ENCODE results near the gene TAS2R41. TPM values are rescaled to one million over a fixed set of nuclear protein-coding genes. Genes with fewer than 3 reads are reported as not detected.

Gene TAS2R41
- total RNA-seq, 1 experiment from 2014 or later = not detected

- Mint-ChIP-seq H3K9me3 (no peaks in the 10 kb centered on the region), H3K4me3 (no peak overlapping the region), H3K27ac (no peak overlapping the region), H3K36me3 (ENCODE audit: insufficient read depth in 1 of 3, low read depth in 3 of 3) (no peaks in the 10 kb centered on the region), H3K4me1 (no peaks in the 10 kb centered on the region), H3K27me3 (ENCODE audit: low read depth) (no peaks in the 10 kb centered on the region)
- H3K9ac ChIP-seq (ENCODE audit: extremely low read depth, insufficient read length, low read length) = no peak overlapping the region
- H3K4ac ChIP-seq (ENCODE audit: low read depth, low read length) = no peak overlapping the region
- no peak for TF ChIP-seq CTCF (conservative IDR thresholded peaks at IDR 0.05)
- DNase-seq = no peak
- H3T11ph ChIP-seq (ENCODE audit: low read length) = no peak overlapping the region
- H2BK5ac ChIP-seq (ENCODE audit: insufficient read length, low read length) = no peak overlapping the region
- no peak overlapping the region for H2AFZ ChIP-seq (ENCODE audit: low read length)
- H3K56ac ChIP-seq (ENCODE audit: insufficient read length, low read depth, low read length) = no peak overlapping the region
- no peaks in the 10 kb centered on the region for H3K27me3 ChIP-seq (ENCODE audit: insufficient read depth, low read length)
- WGBS (ENCODE audit: extremely low coverage, insufficient read length, low lambda C conversion rate) = no CpG with 5 or more reads among the region's 10 CpGs
- H2BK12ac ChIP-seq (ENCODE audit: insufficient read length, low read depth, low read length) = no peak overlapping the region
- H2BK20ac ChIP-seq (ENCODE audit: low read depth, low read length, poor library complexity, severe bottlenecking) = no peak overlapping the region
- H3K23ac ChIP-seq (ENCODE audit: insufficient read length, low read depth, low read length) = no peak overlapping the region
- no peaks in the 10 kb centered on the region for H4K20me1 ChIP-seq (ENCODE audit: control insufficient read depth, insufficient read depth, insufficient read length)
- H4K91ac ChIP-seq (ENCODE audit: insufficient read length, low read depth, low read length) = no peak overlapping the region
- H3K79me1 ChIP-seq (ENCODE audit: insufficient read depth, low read depth, low read length, poor library complexity, severe bottlenecking) = no peaks in the 10 kb centered on the region
- no peaks in the 10 kb centered on the region for H3K79me2 ChIP-seq (ENCODE audit: insufficient read depth, low read length)
- H3K9me3 ChIP-seq (ENCODE audit: control insufficient read depth, low read depth, low read length) = no peaks in the 10 kb centered on the region
- H3K4me2 ChIP-seq (ENCODE audit: insufficient read depth, insufficient read length, low read length) = no peak overlapping the region
- H3K23me2 ChIP-seq (ENCODE audit: insufficient read length, low read depth, low read length, poor library complexity, severe bottlenecking) = no peaks in the 10 kb centered on the region
- no peaks in the 10 kb centered on the region for H3K4me1 ChIP-seq (ENCODE audit: insufficient read depth, low read length)
- H4K5ac ChIP-seq (ENCODE audit: insufficient read length, low read depth, low read length) = no peak overlapping the region
- no peak overlapping the region for H2BK15ac ChIP-seq (ENCODE audit: low read depth, low read length)
- H3K18ac ChIP-seq (ENCODE audit: insufficient read length, low read depth, low read length) = no peak overlapping the region
- H3K27ac ChIP-seq (ENCODE audit: insufficient read length, low read depth, low read length) = no peak overlapping the region
- no peak overlapping the region for H2AK5ac ChIP-seq (ENCODE audit: insufficient read length, low read length)
- no peak overlapping the region for H3K14ac ChIP-seq (ENCODE audit: insufficient read depth, low read length)
- H4K8ac ChIP-seq (replicated peaks; ENCODE audit: insufficient read length, low read depth, low read length) = no peak overlapping the region
- no peak overlapping the region for H2BK120ac ChIP-seq (ENCODE audit: low read depth, low read length, poor library complexity, severe bottlenecking)
Observed at GRCh38 chr7:143479055-143479766, 1.5 kb downstream of the TAS2R41 start.
